Mesenteric fat pad (tissue), 1 donor: ENCODE measurements around the gene FCRL1. TPM values are rescaled to one million over a fixed set of nuclear protein-coding genes. Genes with fewer than 3 reads are reported as not detected.

Experiments used
- total RNA-seq: library from RNA; stranded (reverse); fragmentation: NEBNext Ultra II Directional; extraction: Animal tissue kit (Norgen Biotek cat#: 25700); gene quantifications from one replicate; pipeline ENCODE4 v1.2.1, GENCODE V29; 2021
- donor health status: DM: yes; HTN: yes; CAD: no.

Gene FCRL1
- total RNA-seq, 1 donor from 2014 or later, result 0.32 TPM

Other genes starting within 250 kb of the FCRL1 start
- gene FCRL4, start 222.0 kb downstream of the FCRL1 start, total RNA-seq, result not detected
- gene FCRL3, start 119.4 kb downstream of the FCRL1 start, total RNA-seq, result 0.19 TPM
- not detected for gene FCRL2, start 43.0 kb downstream of the FCRL1 start, total RNA-seq
- not detected for gene CD5L, start 21.7 kb upstream of the FCRL1 start, total RNA-seq
- gene KIRREL1, start 173.5 kb upstream of the FCRL1 start, total RNA-seq, result 99.8 TPM